ENCODE results near the gene CRIP1.

CRIP1 gene

DNA sequence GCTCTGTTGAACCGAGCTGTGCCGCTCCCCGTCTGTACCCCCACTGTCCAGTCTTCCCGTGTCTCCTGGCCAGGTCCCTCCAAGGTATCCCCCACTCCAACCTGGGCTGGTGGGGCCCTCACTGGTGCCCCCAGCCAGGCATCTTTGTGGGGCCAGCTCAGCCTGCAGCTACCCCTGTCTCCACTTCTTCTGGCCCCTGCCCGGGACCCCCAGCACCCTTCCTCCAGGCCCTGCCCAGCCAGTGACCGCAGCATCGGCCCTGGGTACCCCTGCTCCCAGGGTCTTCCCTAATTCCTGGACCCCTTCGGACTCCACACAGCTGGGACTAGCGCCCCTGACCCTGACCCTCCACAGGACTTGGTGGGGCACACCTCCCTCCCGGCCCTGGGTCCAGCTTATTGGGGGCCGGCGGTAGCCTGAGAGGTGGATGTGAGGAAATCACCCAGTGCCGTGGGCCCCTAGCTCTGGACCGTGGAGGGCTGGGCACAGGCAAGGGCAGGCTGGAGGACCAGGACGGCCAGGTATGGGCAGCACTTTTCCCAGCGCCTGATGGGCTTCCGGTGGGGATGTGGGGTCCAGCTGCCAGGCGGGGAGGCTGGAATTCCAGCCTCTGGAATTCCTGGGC lies 4.1 kb upstream of the CRIP1 start:
- DNase-seq: no peak

- DNase-seq: no peak
These were observed 3.2 kb upstream of the CRIP1 start for GRCh38 chr14:105483300-105484068.

- DNase-seq: no peak
These were observed 2.4 kb upstream of the CRIP1 start for GRCh38 chr14:105484069-105484996.

DNA sequence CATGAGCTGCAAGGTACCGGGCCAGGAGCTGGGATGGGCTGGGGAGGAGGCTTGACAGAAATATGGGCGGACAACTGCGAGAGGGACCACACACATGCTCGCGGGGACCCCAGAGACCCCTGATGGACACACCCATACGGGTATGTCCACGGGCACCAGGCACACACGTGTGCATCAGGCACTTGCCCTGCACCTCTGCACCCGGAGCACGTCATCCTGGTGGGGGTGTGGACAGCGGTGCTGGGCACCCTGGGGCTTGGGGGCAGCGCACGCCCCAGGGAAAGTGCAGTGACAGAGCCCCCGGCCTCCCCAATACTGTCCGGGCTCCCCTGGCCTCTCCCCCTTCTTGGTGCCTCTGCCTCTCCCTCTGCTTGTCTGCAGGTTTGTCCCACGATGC lies 1.7 kb upstream of the CRIP1 start:
- no peak for DNase-seq

DNA sequence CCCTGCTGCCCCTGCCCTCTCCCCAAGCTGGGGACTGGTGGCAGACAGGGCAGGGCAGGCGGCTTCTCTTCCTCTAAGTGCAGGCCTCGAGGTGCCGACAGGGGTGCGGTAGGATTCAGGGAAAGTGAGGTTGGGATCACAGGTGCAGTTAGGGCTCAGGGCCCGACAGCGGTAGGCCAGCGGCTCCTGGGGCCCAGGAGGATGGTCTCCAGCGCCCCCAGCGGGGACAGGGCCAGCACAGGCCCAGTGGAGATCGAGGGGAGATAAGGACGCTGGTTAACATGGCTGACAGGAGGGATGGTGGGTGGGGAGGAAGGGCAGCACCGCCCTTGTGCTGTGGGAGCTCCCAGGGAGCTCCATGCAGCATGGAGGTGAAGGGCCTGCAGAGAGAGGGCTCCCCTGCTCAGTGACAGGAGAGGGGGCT lies 935 bp upstream of the CRIP1 start:
- DNase-seq: no peak

DNA sequence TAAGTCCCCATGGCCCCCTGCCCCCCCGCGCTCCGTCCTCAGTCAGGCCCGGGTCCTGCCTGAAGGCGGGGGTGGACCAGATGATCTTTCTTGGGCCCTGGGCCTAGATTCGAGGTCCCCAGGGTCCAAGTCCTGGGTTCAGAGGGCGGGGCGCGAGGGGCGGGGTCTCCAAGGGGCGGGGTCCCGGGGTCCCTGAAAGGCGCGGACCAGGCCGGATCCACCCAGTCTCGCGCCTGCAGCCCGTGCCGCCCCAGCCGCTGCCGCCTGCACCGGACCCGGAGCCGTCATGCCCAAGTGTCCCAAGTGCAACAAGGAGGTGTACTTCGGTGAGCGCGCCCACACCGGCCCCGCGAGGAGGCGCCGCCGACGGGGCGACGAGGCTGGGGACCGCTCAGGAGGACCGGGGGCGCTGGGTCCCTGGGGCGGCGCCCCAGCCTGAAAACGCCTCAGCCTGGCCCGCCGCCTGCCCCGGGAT lies 325 bp downstream of the CRIP1 start:
- no peak for DNase-seq

DNA sequence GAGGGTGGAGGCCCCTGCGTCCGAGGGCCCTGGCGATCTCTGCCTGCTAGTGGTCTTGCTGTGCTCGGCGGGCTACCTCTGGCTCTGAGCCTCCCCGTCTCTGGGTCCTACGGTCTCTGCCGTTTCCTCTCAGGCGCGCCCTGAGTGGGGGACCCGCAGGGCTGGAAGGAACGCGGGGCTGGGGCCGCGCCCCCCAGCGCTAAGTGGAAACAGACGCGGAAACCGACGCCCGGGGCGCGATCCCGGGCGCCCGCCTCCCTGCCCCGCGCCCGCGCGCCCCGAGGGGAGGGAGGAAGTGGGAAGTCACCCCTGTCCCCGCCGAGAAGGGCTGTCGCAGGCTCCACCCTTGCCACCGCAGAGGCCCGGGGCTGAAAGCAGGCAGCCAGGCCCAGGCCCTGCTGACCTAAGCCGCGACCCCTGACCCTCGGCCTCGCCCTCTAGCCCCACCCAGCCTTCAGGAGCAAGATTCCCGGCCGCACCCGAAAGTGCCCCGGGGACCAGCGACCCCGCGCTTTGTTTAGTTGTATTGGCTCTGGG lies 831 bp downstream of the CRIP1 start:
- no peak for DNase-seq

- no peak for DNase-seq
These were observed 1.5 kb downstream of the CRIP1 start for GRCh38 chr14:105487986-105488777.

DNA sequence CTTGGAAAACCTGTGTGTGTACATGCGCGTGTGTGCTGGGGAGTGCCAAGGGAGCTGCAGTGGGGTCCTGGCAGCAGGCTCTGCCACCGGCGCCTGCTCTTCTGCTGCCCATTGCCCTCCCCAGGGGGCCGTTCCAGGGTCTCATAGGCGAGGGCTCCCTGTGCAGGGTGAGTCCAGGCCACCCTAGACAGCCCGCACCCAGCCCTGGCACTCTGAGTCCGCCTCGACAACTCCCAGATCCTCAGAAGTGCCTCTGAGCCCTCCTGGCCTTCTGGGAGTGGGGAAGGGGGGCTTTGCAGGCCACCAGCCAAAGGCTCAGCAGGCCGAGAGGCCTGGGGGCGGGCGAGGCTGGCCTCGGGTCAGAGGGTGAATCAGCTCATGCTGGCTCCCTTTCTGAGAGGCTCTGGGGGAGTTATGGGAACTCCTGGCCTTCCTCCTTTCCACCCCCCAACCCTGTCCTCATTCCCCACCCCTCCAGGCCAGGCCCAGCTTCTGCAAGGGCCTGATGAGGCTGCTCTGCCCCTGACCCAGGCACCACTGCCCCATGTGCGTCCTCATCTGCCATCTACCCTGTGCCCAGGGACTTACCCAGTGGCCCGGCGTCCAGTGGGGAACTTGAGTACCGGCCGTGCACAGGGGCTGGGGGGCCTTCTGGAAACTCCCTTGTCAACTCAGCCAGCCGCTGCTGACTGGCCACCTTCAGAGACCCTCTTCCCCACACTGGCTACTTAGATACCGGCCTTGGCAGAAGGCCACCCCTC lies 2.3 kb downstream of the CRIP1 start:
- no peak for DNase-seq

GRCh38 chr14:105489542-105490266 lies 3.0 kb downstream of the CRIP1 start:
- peak; percentile 82 to 91 for DNase-seq

- DNase-seq: no peak
These were observed 3.5 kb downstream of the CRIP1 start for GRCh38 chr14:105490267-105490571.

GRCh38 chr14:105490572-105491365 lies 4.1 kb downstream of the CRIP1 start, which contains the start of gene TEDC1:
Gene TEDC1, plus strand, starts transcription at chr14:105491246. Its CDS starts 130 bp downstream, at chr14:105491376.
- peak; percentile 99 to 100 for DNase-seq

GRCh38 chr14:105491366-105491973 lies 4.8 kb downstream of the CRIP1 start:
- peak; percentile 79 to 87 for DNase-seq

DNA sequence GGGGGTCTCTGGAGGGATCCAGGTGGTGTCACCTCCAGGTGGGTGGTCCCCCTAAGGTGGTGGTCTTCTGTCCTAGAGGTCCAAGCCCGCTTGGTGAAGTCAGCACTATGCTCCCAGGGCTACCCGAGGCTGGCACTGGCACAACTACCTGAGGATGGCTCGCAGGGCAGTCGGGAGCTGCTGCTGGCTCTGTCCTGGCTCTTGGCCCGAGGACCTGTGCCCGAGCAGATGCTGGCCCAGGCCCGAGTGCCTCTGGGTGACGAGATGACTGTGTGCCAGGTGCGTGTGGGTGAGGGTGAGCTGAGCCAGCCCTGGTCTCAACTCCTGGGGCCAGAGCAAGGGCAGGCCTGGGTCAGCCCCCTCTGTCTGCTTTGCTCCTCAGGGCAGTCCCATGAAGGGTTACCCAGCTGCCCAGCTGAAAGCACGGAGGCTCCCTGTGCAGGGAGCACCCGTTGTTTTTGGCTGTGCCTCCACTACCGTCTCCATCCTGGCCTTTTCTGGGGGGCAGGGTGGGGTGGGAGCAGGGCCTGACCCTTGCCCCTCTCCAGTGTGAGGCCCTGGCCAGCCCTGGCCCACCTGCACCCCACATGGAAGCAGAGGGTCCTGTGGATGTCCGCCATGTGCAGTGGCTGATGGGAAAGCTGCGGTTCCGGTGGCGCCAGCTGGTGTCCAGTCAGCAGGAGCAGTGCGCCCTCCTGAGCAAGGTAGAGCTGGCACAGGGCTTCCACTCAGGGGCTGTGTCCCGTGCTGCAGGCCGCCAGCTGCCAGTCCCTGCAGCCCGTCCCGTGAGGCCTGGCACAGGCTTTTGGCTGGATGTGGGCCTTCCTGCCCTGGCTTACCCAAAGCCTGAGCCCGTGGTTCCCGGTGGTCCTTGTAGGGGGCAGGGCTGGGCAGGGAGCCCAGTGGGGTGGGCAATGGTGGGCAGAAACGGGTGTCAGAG lies 5.6 kb downstream of the CRIP1 start:
- DNase-seq: peak in 1 of 2 experiments; percentile 77

DNA sequence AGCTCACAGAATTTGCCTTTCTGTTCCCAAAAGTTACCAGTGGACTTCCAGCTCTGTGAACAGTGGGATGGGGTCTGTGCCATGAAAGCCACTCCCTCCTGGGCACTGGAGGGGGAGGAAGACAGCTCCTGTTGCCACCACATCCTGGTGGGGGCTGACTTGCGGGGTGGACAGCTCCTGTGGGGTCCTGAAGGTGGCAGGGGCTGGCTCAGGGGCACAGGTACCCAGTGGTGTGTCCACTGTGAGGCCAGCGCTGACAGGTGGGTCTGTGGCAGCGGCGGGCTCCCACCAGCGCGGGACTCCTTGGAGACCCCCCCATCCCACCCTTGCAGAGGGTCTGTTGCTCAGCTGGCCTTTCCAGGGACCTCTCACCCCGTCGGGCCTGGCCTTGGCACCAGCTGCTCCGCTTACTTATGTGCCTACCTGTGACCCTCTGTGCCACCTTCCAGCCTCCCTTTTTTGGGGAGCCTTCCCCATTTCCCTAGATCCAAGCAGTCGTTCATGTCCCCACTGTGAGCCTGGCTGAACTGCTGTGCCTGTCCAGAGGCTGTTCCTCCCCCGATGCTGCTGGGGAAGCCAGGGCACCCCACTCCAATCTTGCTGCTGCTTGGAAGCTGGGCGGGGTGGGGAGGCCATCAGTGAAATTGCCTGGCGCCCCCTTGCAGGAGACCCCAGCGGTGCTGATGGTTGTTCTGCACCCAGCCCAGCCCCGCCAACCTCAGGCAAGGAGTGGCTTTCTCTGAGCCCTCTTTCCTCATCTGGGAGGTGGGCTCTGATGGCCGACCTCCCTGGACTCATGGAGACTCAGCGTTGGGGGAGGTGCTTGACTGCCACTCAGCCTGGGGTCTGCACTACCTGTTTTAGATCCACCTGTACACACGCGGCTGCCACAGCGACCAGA lies 6.5 kb downstream of the CRIP1 start:
- no peak for DNase-seq

DNA sequence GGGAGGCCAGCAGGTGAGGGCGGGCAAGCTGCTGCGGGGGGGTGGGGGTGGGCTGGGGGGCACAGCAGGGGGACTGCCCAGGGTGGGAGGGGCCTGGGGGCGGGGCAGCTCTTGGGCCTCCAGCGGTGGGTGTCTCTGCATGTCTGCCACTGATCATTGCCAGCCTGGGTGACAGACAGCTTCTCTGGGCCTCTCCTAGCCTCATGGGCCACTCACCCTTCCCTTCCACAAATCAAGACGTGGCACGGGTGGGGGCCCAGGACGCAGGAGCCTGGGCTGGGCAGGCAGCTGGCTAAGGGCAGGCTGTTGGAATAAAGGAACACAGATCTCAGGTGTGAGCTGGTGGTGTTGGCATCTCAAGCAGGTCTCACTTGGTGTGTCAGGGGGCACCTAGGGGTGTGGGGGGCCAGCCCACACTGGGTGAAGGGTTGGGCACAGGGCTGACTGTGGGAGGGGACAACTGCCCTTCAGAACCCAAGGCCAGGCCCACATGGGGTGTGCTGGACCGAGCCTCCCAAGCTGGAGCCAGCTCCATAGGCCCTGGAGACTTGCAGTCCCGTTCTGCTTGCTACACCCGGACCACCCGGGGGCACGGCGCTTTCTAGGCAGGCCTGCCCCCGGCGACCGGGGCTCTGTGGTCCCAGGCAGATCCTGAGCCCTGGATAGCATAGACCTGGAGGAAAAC lies 7.4 kb downstream of the CRIP1 start:
- no peak for DNase-seq

DNA sequence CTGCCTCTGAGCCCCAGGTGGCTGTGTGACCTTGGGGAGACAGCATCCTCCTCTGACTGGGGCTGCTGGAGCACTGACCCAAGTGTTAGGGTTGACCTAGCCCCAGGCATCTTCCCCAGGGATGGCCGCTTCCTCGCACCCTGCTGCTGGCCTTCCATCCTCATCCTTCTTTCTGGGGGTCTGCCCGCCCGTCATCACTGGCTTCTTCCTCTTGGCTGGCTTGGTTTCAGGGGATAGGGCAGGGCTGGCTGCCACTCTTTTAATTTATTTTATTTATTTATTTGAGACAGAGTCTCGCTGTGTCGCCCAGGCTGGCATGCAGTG lies 7.9 kb downstream of the CRIP1 start:
- no peak for DNase-seq
